ENCODE data around the gene ARID3B. TPM values are rescaled to one million over a fixed set of nuclear protein-coding genes. Genes with fewer than 3 reads are reported as not detected.
A peak's percentile ranks its signal among the peaks of the same experiment; 100 is the strongest.

Gene ARID3B
- total RNA-seq, 2 donors from 2014 or later: 2.9 to 22.4 TPM

DNA sequence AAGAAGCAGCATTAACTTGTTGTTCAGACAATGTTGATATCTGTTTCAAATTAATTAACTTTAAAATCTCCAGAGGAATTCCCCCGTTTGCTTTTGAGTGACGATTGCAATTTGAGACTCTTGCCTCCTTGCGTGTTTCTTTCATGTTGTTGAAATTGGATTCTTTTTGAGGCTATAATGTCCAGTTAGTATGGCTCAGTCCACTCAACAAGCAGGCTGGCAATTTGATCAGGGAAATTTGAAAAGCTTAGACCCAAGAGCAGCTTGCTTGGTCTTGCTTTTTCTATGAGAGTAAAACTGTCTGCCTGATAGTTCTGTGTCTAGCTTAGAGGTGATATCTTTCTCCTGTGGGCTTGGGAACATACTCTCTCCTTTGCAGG is 2.0 kb downstream of the ARID3B start:
- Histone ChIP-seq H3K4me3 (no peak overlapping the region), H3K27me3 (no peaks in the 10 kb centered on the region), H3K4me1 (peaks cover 51% of the 10 kb centered on the region), H3K27ac (no peak overlapping the region), H3K9me3 (no peaks in the 10 kb centered on the region), H3K36me3 (replicated peaks in 1 of 2; ENCODE audit: insufficient read depth in 1 of 2, low read depth in 2 of 2) (no peaks in the 10 kb centered on the region)
- WGBS, 2 donors: 41 to 43% methylated on average over 3 of the region's 3 CpGs
- DNase-seq (no peak), ATAC-seq (no peak)
- intact Hi-C loops (cut with DNase I): loop anchor here (10.0 kb wide), 1 partner anchor 152 kb away; the partner anchor contains the start of gene EDC3
- TF ChIP-seq CTCF (IDR thresholded peaks at IDR 0.05) (no peak), POLR2A (IDR thresholded peaks at IDR 0.05) (no peak)

DNA sequence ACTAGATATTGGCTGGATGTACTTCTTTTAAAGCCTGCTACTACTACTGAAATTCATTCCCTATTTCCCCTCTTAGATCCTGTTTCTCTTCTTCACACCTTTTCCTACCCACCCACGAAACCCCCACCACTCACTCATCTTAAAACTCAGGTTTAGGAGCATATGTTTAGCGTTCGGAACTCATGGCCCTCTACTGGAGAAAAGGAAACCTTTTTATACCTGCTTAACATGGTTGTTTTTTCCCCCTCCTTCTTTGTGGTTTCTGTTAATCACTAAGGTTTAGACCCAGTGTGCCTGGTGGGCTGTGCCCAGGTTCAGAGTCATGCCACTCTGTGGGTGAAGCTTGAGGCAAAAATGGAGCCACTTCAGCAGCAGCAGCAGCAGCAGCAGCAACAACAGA is 2.6 kb downstream of the ARID3B start:
- intact Hi-C loops (cut with DNase I): loop anchor here (10.0 kb wide), 1 partner anchor 151 kb away; the partner anchor contains the start of gene EDC3
- H3K4me3 ChIP-seq: no peak overlapping the region
- no peaks in the 10 kb centered on the region for H3K27me3 ChIP-seq
- H3K27ac ChIP-seq: no peak overlapping the region
- no peaks in the 10 kb centered on the region for H3K36me3 ChIP-seq (replicated peaks in 1 of 2; ENCODE audit: insufficient read depth in 1 of 2, low read depth in 2 of 2)
- WGBS, 2 donors: 20 to 36% methylated on average over 3 of the region's 3 CpGs
- no peak for ATAC-seq
- peak in 3 of 7 experiments; percentile 22 to 37 (median 31) for TF ChIP-seq CTCF (IDR thresholded peaks at IDR 0.05)
- no peak for TF ChIP-seq POLR2A (IDR thresholded peaks at IDR 0.05)
- DNase-seq: no peak
- peaks cover 51% of the 10 kb centered on the region for H3K4me1 ChIP-seq
- no peaks in the 10 kb centered on the region for H3K9me3 ChIP-seq

- ATAC-seq (no peak), DNase-seq (no peak)
- TF ChIP-seq CTCF (IDR thresholded peaks at IDR 0.05) (no peak), POLR2A (IDR thresholded peaks at IDR 0.05) (no peak)
- H3K27ac ChIP-seq: no peak overlapping the region
- H3K4me1 ChIP-seq: peaks cover 45% of the 10 kb centered on the region
- H3K9me3 ChIP-seq: no peaks in the 10 kb centered on the region
- no peaks in the 10 kb centered on the region for H3K27me3 ChIP-seq
- no peak overlapping the region for H3K4me3 ChIP-seq
- intact Hi-C loops (cut with DNase I): loop anchor here (10.0 kb wide), 1 partner anchor 150 kb away; the partner anchor contains the start of gene EDC3
- no peaks in the 10 kb centered on the region for H3K36me3 ChIP-seq (replicated peaks in 1 of 2; ENCODE audit: insufficient read depth in 1 of 2, low read depth in 2 of 2)
Observed at GRCh38 chr15:74545086-74545485, 4.1 kb downstream of the ARID3B start.

GRCh38 chr15:74545776-74546656 is 5.0 kb downstream of the ARID3B start:
- intact Hi-C loops (cut with DNase I): loop anchor here (10.0 kb wide), 1 partner anchor 149 kb away; the partner anchor contains the start of gene EDC3
- Histone ChIP-seq H3K4me3 (no peak overlapping the region), H3K4me1 (peaks cover 42% of the 10 kb centered on the region), H3K27me3 (no peaks in the 10 kb centered on the region), H3K36me3 (replicated peaks in 1 of 2; ENCODE audit: insufficient read depth in 1 of 2, low read depth in 2 of 2) (no peaks in the 10 kb centered on the region), H3K9me3 (no peaks in the 10 kb centered on the region), H3K27ac (peak overlapping the region; percentile 29 to 78 (median 56))
- TF ChIP-seq CTCF (IDR thresholded peaks at IDR 0.05) (peak in 4 of 7 experiments; percentile 20 to 36 (median 32)), POLR2A (IDR thresholded peaks at IDR 0.05) (no peak)
- peak; percentile 99 to 100 (median 100) for DNase-seq
- peak; percentile 93 for ATAC-seq
- 0 to 2% methylated on average over 7 to 23 of the region's 23 CpGs for WGBS, 2 donors
